ENCODE measurements around the gene IQGAP2.
"Not testable (repeated sequence)": the region's sequence is repeated elsewhere in the genome, so short reads cannot be mapped to it uniquely, and the experiment has no call there.

The IQGAP2 gene

DNA sequence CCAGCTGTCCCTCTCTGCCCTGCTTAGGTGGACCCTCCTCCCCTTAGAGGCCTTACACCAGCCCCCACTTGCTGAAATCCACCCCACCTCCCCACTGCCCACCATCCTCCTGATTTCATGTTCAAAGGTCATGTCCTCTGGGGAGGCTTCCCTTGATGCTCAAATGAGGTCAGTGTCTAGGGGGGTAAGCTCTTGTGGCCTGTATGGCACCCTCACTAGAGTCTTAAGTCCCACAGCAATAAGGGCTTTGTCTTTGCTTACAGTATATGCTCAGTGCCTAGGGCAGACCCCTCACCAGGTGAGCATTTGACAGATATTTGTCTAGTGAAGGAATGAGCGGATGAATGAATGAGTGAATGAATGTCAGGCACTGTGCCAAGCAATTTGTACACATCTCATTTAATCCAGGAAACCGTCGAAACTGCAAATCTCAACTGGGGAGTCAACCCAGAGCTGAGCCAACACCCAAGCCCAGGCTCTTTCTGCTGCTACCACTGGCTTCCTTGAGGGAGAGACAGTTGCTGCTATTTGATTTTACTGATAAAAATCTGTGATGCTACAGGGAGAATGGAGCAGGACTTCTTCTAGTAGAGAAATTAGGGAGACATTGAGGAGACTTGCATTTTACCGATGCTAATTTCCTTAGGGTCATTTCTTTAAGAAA, 101.9 kb downstream of the IQGAP2 start:
- DNase-seq (ENCODE audit: low spot score) = no peak

DNA sequence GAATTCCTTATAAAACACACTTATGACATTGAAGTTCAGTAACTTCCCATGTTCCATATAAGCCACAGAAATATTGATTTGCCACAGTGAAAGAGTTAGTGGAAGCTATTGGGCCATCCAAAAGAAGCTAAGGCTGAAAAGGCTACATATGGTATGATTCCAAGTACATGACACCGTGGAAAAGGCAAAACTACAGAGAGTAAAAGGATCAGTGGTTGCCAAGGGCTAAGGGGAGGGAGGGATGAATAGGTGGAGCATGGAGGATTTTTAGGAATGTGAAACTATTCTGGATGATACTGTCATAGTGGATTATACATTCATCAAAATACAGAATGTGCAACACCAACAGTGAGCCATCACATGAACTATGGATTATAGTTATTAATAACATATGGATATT, 110.4 kb downstream of the IQGAP2 start:
- no peak for DNase-seq (ENCODE audit: low spot score)

DNA sequence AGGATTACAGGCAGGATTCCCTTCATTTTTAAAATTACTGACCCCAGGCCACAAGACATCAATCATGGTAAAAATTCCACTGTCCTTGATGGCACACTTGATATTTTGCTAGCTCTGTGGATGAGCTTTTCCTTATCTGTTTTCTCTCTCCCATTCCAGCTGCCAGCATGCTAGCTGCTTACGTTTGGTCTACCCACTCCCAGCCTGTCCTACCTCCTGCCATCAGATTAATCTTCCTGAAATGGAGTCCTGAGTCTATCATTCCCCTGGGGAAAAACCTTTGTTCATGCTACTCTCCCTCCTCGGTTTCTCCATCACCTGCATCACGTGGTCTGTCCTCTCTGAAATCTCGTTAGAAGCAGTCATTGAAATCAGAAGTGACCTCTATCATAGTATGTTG, 111.2 kb downstream of the IQGAP2 start:
- no peak for DNase-seq (ENCODE audit: low spot score)

- no peak for DNase-seq (ENCODE audit: low spot score)
Measured at GRCh38 chr5:76514713-76515112, 111.6 kb downstream of the IQGAP2 start.

GRCh38 chr5:76517334-76517733, 114.2 kb downstream of the IQGAP2 start:
- no peak for DNase-seq (ENCODE audit: low spot score)

GRCh38 chr5:76518246-76518645, 115.2 kb downstream of the IQGAP2 start:
- not testable (repeated sequence) for DNase-seq (ENCODE audit: low spot score)

GRCh38 chr5:76521240-76521758, 118.2 kb downstream of the IQGAP2 start:
- DNase-seq (ENCODE audit: low spot score) = peak; percentile 31

DNA sequence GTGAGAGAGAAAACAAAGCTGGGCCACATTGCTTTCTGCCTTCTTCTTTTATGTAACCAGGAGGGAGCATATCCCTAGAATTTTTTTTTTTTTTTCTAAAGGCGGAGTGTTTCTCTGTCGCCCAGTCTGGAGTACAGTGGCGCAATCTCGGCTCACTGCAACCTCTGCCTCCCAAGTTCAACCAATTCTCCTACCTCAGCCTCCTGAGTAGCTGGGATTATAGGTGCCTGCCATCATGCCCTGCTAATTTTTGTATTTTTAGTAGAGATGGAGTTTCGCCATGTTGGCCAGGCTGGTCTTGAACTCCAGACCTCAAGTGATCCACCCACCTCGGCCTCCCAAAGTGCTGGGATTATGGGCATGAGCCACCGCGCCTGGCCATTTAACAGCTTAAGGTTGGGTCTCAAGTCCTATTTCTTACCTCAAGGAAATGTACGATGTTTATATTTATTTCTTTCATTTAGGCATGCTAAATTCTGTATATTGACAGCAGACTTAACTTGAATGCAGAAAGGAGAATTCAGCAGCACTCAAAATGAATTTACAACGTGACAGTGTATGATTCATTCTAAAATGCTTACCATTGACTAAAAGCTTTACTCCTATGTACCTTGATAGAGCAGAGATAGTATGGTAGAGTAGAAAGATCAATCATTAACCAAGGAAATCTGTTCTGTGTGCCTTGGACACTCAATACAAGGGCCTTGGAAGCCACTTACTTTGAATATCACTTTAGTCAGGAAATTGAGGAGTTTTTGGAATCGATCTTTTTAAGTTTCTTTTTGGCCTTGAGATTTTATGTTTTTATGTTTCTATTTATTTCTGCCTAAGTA, 119.2 kb downstream of the IQGAP2 start:
- no peak for DNase-seq (ENCODE audit: low spot score)

DNA sequence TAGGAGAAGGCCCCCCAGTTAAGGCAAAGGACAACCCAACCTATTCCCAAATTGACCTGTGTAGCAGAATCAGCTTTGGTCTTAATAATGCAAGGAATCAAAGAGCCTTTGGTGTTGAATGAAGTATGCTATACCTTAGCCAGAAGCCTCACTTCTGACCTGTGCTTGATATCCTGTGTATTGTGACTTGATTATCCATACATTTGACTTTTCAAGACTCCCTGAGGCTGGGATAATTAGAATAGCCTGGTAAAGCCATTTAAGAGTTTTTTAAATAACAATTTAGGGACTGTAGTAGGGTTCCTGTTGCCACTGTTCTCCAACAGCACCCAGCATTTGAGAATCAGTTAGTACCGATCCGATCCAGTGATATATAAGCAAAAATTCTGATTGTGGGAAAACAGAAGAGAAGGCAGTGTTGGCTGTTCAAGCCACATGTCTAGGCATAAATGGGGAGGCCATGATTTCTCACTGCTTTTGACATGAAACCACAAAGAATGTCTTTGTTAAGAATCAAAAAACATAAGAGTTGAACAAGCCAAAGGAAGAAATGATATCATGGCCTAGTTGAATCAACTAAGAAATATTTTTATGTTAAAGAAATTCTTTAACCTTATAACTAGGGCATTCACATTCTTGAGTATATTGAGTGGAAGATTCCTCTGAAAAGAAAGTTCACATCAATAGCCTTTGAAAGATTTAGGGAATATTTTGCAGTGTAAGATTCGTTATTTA, 121.2 kb downstream of the IQGAP2 start:
- DNase-seq (ENCODE audit: low spot score) = no peak

DNA sequence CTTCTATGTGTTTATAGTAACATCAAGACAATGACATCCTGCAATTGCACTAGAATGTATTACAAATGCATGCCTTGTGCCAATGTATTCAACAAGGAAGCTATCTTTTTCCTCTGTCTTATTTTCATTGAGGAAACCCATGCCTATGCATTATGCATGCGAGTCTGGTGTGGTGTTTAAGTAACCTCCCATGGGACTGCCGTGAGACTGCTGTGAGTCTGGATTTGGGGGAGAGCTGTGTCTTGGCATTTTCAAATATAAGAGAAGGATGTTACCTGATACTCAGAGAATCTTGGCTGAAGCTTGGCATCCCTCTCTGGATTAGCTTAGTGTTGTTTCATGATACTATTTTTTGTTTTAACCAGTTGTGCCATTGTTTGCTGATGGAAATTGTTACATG, 121.8 kb downstream of the IQGAP2 start:
- DNase-seq (ENCODE audit: low spot score) = no peak

GRCh38 chr5:76525956-76526355, 122.9 kb downstream of the IQGAP2 start:
- DNase-seq (ENCODE audit: low spot score) = no peak

DNA sequence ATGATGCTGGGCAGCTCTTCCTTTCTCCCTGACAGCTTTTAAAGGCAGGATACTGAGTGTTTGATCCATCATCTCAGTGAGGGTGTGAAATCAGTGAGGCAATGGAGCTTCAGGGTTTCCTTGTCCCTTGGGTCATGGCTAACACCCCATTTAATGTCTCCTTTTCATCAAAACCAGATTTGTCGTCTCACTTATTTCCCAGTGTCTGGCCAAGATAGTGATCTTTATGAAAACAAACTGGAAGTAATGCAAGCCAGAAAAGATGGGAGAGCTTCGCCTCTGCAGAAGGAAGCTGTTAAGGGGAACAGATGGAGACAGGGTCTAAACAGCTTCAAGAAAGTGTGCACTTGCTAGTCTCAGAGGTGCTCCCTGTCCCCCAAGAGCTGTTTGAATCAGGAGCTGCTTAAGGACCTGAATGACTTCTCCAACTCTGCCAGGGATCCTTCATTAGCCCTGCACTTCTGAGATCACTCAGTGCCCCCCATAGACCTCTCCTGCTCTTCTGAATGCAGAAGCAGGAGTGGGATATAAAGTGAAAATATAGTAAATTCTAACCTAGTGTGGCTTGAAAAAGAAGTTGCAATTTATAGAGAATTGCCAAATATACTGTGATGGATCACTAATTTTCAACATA, 124.0 kb downstream of the IQGAP2 start:
- no peak for DNase-seq (ENCODE audit: low spot score)

DNA sequence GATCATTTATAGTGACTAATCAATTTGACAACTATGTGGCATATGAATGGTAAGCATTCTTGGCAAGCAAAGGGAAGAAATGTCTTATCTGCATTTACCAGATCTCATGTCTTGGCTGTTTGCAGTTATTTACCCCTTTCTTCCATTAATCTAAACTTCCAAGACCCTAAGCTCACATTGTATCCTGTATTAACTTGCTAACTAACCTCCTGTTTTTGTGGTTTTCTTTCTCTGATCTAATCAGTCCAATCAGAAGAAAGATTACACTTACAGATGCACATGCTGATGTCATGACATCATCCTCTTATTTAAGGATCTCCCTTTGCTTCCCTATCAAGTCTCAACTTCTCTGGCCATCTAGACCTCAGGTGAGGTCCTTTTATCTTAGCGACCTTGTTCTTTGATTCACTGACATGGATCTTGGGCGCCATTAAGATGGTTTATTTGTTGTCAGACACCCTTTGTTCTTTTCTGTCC, 124.6 kb downstream of the IQGAP2 start:
- no peak for DNase-seq (ENCODE audit: low spot score)

DNA sequence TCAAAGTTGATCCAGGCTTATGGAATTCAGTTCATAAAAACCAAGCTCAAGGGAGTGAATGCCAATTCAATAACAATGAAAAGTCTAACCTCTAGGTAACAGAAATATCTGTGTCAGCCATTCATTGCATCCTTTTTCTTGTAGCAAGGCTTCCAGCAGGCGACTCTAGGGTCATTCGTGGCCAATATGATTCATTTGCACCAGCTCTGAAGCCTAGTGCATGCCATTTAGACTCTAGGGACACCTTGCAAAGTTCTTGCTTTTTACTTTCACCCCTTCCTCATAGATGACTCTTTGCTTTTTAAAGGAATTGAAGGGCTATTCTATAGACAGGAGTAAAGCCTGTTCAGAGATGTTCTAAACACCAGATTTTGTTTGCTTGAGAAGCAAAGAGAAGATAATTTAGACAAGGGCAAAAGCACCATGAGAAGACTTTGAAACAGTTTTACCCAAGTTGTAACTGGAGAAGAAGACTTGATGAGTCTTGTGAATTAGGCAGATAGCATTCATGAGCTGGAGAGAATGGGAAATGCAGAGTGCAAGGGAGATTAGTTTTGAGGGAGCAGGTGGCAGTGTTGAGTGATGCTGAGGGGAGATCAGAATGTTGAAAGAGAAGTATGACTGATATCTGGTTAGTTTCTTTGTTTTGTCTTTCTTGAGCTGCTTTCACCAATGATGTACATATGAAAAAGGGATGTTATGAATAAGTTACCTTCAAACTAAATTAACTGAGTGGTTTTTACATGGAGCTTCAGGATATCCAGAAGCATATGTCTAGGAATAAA, 125.7 kb downstream of the IQGAP2 start:
- DNase-seq (ENCODE audit: low spot score) = no peak

- DNase-seq (ENCODE audit: low spot score) = no peak
Measured at GRCh38 chr5:76529464-76530344, 126.6 kb downstream of the IQGAP2 start.

DNA sequence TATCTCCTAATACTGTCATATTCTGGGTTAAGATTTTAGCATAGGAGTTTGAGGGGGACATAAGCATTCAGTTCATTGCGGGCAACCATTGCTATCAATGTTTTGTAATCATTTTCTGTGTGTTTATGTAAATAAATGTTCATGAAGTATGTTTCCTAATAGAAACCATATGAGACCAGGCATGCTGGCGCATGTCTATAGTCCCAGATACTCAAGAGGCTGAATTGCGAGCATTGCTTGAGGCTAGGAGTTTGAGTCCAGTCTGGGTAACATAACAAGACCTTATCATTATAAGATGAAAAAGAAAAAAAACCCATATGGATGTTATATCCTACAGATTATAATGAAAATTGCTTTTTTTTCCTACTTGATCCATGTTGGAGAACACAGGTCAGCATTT, 129.0 kb downstream of the IQGAP2 start:
- no peak for DNase-seq (ENCODE audit: low spot score)

DNA sequence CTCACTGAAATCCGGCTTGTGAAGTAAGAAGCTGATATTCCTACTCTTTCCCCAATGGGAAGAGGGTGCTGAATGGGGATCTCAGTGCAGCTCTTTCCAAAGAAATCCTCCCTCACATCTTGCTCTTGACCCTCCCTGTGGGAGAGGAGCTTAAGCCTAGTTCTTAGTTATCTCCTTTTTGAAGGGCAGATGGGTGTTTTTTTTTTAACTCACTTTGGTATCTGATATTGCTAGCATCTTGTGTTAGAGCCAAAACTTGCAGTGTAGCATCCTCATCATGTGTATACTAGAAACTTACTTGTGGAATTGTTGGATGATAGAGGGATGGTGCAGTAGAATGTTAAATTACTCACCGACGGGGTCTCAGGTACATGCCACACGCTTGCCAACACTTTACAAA, 129.9 kb downstream of the IQGAP2 start:
- no peak for DNase-seq (ENCODE audit: low spot score)

GRCh38 chr5:76535577-76535976, 132.5 kb downstream of the IQGAP2 start:
- DNase-seq (ENCODE audit: low spot score) = no peak

DNA sequence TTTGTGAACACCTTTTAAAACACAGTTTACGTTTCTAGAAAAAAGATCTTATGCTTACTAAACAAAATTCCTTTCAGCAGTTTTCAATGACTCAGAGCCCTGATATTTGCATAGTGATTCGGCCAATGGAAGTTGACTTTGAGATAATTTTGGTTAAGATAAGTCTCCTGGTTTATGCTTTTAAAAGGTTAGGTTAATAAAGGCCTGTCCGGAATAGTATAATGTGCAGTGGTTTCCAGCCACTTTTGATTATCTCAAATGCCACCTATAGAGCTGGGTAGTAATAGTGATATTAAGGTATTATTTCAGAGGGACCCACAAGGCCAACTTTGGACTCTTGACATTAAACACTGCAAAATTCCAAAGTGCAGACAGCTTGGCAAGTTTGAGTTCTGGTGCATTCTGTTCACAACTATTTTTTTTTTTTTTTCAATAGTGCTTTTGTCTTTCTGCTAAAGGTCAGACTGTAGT, 134.0 kb downstream of the IQGAP2 start:
- DNase-seq (ENCODE audit: low spot score) = no peak

DNA sequence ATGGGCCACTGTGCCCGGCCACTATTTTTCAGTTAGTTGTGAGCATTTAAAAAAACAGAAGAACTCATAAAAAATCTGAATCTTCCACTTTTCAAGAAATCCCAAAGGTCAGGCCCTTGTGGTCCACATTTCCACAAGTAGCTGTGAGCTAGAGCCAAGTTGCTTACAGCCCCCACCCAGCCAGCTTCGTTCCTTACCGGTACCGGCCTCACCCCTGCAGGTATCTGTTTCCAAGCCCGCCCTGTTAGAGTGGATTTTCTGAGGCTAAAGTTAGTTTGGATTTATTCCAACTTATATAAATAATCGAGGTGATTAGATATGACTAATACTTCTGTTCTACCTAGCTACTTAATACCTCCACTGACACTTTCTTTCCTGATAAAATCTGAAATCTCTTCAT, 139.2 kb downstream of the IQGAP2 start:
- DNase-seq (ENCODE audit: low spot score) = no peak

All from GM03348 (cell line).